Activated T-helper 1 cell treated with anti-CD3 and anti-CD28 coated beads, Interleukin-12 subunit alpha, Interleukin-12 subunit beta, Interleukin-2, Interleukin-4 antibody, amounts not matched to agents 30 ng/mL and 10 ng/mL and 1 ng/mL, durations not matched to agents 14 hours and 24 hours and 36 hours (primary cell): ENCODE measurements around the gene ZNF573. TPM values are rescaled to one million over a fixed set of nuclear protein-coding genes. Genes with fewer than 3 reads are reported as not detected.

Experiments
- total RNA-seq: library from RNA; stranded (reverse); gene quantifications from 2 replicates; pipeline ENCODE4 v1.2.3, GENCODE V29; 2022

ZNF573 gene
- total RNA-seq, 1 donor from 2014 or later, result 5.6 TPM

Other genes starting within 250 kb of the ZNF573 start
- gene ZNF571, start 184.8 kb downstream of the ZNF573 start, total RNA-seq, result 0.64 and 1.4 TPM in 2 replicates
- 0.39 and 0.70 TPM in 2 replicates for gene ZNF540, start 184.7 kb downstream of the ZNF573 start, total RNA-seq
- 9.6 and 10.1 TPM in 2 replicates for gene ZFP30, start 124.1 kb downstream of the ZNF573 start, total RNA-seq
- gene ZNF607, start 59.8 kb downstream of the ZNF573 start, total RNA-seq, result 1.9 and 2.4 TPM in 2 replicates
- gene WDR87, start 127.0 kb upstream of the ZNF573 start, total RNA-seq, result not detected in 2 replicates
- 16.7 and 18.4 TPM in 2 replicates for gene SIPA1L3, start 127.6 kb upstream of the ZNF573 start, total RNA-seq